Body of pancreas (tissue), 4 donors: ENCODE data around the gene NRIP1. TPM values are rescaled to one million over a fixed set of nuclear protein-coding genes. Genes with fewer than 3 reads are reported as not detected.

ENCODE experiments used
- ATAC-seq: fragments of 150-250 bp; one replicate; pipeline ENCODE4 v1.9.1; 2016
- DNase-seq, 4 donors: peaks; one replicate each; pipeline ENCODE4 v3.0.0-alpha.2; 2019
- H3K27ac ChIP-seq, 4 donors: fragments of 200-600 bp; sonication (generic); 1 replicate in 3 of 4; 2 replicates in 1 of 4; pipeline versions ENCODE4 v1.5.1 to v1.6.1; 2016 to 2019; ENCODE audit warnings: mild to moderate bottlenecking in 1 of 4, mixed read lengths in 1 of 4, moderate library complexity in 1 of 4
- H3K27me3 ChIP-seq, 2 donors: fragments of 200-600 bp; sonication (generic); one replicate each; pipeline ENCODE4 v1.6.0; 2016; ENCODE audit warnings: mild to moderate bottlenecking in 1 of 2
- H3K36me3 ChIP-seq, 2 donors: fragments of 200-600 bp; sonication (generic); replicated peaks in 1 of 2; 2 replicates each; pipeline ENCODE4 v1.5.1; 2016; ENCODE audit warnings: low read depth in 2 of 2; ENCODE audit not compliant: insufficient read depth in 1 of 2
- H3K4me1 ChIP-seq: fragments of 200-600 bp; sonication (generic); one replicate; pipeline ENCODE4 v1.6.0; 2016
- H3K4me3 ChIP-seq, 2 donors: fragments of 200-600 bp; sonication (generic); 1 replicate in 1 of 2; 2 replicates in 1 of 2; pipeline ENCODE4 v1.5.1; 2016 to 2019
- H3K9me3 ChIP-seq, 3 donors: fragments of 200-600 bp; sonication (generic); 1 replicate in 2 of 3; 2 replicates in 1 of 3; pipeline ENCODE4 v1.5.1; 2016
- POLR2A ChIP-seq, 3 donors: fragments of 450-650 bp; IDR thresholded peaks; one replicate each; pipeline ENCODE4 v1.6.1; 2016; ENCODE audit warnings: antibody characterized with exemption in 3 of 3, mild to moderate bottlenecking in 2 of 3
- WGBS, 2 donors: methylation state at CpG; one replicate each; pipeline ENCODE4 v1.1.5; 2017; 5-methylcytosine and 5-hydroxymethylcytosine counted together
- intact Hi-C: fragments of 100-400 bp; cut with DNase I; formaldehyde crosslinking; loops from one replicate; pipeline ENCODE4 v1.15.1; 2023
- total RNA-seq, 2 donors: library from RNA; depleted of rRNA; stranded (reverse); fragments of >200 nt; gene quantifications; one replicate each; pipeline ENCODE4 v1.1.0, GENCODE V29; 2016
- TF ChIP-seq, protein P1 (sequence below), 7 experiments: fragments of 450-650 bp in 4 of 7; fragments of 200-600 bp in 3 of 7; sonication (generic) in 3 of 7; IDR thresholded peaks; one replicate each; pipeline ENCODE4 v1.5.1; 2016 to 2019; ENCODE audit warnings: antibody characterized with exemption in 7 of 7

The NRIP1 gene
- total RNA-seq, 2 donors from 2014 or later, result 18.5 to 27.8 TPM

DNA sequence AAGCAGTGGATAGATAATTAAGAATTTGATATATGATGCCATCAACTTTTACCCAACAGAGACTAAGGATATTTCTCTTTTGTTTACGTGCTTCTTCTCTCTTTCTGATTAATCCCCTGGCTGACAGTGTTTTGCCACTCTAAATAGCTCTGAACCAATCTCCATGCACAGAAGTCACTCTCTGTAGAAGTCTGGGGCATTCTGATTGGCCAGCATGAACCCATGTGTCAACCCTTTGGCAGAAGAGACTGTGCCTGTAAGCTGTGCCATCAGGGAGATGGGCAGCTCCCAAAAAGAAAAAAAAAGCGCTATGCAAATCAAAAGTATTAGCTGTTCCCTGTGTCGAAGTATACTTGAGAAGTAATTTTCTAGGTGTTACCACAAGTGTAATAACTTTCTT, 34.1 kb upstream of the NRIP1 start:
- H3K36me3 ChIP-seq, result no peaks in the 10 kb centered on the region
- ATAC-seq, result no peak
- WGBS, 2 donors, result 84 to 86% methylated on average over 3 of the region's 3 CpGs
- H3K4me3 ChIP-seq, result no peak overlapping the region
- no peak overlapping the region for H3K27ac ChIP-seq
- no peak for DNase-seq
- no peaks in the 10 kb centered on the region for H3K9me3 ChIP-seq
- intact Hi-C loops, result no loop called here
- TF ChIP-seq POLR2A (IDR thresholded peaks at IDR 0.05), result no peak
- TF ChIP-seq, protein P1, sequence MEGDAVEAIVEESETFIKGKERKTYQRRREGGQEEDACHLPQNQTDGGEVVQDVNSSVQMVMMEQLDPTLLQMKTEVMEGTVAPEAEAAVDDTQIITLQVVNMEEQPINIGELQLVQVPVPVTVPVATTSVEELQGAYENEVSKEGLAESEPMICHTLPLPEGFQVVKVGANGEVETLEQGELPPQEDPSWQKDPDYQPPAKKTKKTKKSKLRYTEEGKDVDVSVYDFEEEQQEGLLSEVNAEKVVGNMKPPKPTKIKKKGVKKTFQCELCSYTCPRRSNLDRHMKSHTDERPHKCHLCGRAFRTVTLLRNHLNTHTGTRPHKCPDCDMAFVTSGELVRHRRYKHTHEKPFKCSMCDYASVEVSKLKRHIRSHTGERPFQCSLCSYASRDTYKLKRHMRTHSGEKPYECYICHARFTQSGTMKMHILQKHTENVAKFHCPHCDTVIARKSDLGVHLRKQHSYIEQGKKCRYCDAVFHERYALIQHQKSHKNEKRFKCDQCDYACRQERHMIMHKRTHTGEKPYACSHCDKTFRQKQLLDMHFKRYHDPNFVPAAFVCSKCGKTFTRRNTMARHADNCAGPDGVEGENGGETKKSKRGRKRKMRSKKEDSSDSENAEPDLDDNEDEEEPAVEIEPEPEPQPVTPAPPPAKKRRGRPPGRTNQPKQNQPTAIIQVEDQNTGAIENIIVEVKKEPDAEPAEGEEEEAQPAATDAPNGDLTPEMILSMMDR (IDR thresholded peaks at IDR 0.05), result no peak
- peaks cover 13% of the 10 kb centered on the region for H3K4me1 ChIP-seq
- no peaks in the 10 kb centered on the region for H3K27me3 ChIP-seq

DNA sequence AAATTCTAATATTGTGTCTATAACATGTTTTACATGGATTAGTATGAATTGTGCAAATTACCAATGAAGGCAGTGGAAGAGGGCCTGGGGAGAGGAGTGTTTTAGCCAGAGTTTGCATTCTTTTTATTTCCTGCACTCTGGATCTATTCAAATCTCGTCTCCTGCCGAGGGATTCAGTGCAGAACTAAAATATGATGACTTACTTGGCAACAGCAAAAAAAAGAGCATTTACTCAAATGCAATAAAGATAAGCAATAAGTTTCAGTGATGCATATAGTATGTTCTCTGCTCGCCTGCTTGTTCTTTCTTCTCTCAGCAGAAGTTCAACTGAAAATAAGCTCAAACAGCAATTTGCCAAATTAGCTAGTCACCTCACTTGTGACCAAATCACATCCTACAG, 33.4 kb upstream of the NRIP1 start:
- no peak for ATAC-seq
- no peaks in the 10 kb centered on the region for H3K9me3 ChIP-seq
- intact Hi-C loops, result no loop called here
- no peaks in the 10 kb centered on the region for H3K36me3 ChIP-seq
- H3K4me1 ChIP-seq, result peaks cover 13% of the 10 kb centered on the region
- WGBS, 2 donors, result 80 to 84% methylated on average over 3 of the region's 3 CpGs
- TF ChIP-seq, protein P1 (IDR thresholded peaks at IDR 0.05), result no peak
- no peak for TF ChIP-seq POLR2A (IDR thresholded peaks at IDR 0.05)
- H3K27ac ChIP-seq, result no peak overlapping the region
- H3K27me3 ChIP-seq, result no peaks in the 10 kb centered on the region
- no peak overlapping the region for H3K4me3 ChIP-seq
- DNase-seq, result no peak

DNA sequence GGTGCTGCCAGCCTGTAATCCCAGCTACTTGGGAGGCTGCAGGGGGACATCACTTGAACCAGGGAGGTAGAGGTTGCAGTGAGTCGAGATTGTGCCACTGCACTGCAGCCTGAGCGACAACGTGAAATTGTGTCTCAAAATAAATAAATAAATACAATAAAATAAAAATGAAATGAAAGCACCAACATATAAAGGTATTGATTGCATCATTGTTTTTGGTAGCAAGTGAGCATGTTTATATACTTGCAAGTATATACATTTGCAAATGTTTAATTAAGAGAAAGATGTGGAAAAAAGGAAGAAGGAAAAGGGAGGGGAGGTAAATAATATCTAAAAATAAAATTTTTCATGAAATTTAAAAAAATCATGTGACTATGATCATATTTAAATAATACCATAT, 32.8 kb upstream of the NRIP1 start:
- H3K4me3 ChIP-seq, result no peak overlapping the region
- no peak for DNase-seq
- no peaks in the 10 kb centered on the region for H3K9me3 ChIP-seq
- H3K36me3 ChIP-seq, result no peaks in the 10 kb centered on the region
- peaks cover 13% of the 10 kb centered on the region for H3K4me1 ChIP-seq
- TF ChIP-seq, protein P1 (IDR thresholded peaks at IDR 0.05), result no peak
- TF ChIP-seq POLR2A (IDR thresholded peaks at IDR 0.05), result no peak
- no peaks in the 10 kb centered on the region for H3K27me3 ChIP-seq
- ATAC-seq, result no peak
- intact Hi-C loops, result no loop called here
- WGBS, 2 donors, result 93 to 96% methylated on average over 3 of the region's 3 CpGs
- H3K27ac ChIP-seq, result no peak overlapping the region

DNA sequence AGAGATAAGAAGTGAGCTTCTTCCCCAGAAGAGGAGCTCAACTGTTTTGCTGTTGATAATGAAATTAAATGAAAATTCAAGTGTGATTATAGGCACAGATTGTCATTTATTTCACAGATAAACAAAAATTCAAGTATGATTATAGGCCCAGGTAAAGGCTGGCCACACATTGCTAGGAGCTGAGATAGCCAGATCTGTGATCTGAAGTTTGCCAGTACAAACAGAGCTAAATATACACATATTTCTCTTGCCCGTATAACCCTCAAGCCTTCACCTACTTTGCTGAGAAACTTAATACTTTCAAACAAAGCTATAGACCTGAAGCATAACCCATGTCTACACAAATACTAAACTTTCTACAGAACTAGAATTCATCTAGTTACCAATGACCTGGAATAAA, 31.3 kb upstream of the NRIP1 start:
- no peak for TF ChIP-seq POLR2A (IDR thresholded peaks at IDR 0.05)
- H3K4me3 ChIP-seq, result no peak overlapping the region
- no peaks in the 10 kb centered on the region for H3K36me3 ChIP-seq
- DNase-seq (no peak), ATAC-seq (no peak)
- H3K27me3 ChIP-seq, result no peaks in the 10 kb centered on the region
- intact Hi-C loops, result no loop called here
- H3K4me1 ChIP-seq, result peaks cover 13% of the 10 kb centered on the region
- no peak overlapping the region for H3K27ac ChIP-seq
- WGBS, 2 donors, result 62 to 73% methylated on average over 1 of the region's 1 CpG
- H3K9me3 ChIP-seq, result no peaks in the 10 kb centered on the region

DNA sequence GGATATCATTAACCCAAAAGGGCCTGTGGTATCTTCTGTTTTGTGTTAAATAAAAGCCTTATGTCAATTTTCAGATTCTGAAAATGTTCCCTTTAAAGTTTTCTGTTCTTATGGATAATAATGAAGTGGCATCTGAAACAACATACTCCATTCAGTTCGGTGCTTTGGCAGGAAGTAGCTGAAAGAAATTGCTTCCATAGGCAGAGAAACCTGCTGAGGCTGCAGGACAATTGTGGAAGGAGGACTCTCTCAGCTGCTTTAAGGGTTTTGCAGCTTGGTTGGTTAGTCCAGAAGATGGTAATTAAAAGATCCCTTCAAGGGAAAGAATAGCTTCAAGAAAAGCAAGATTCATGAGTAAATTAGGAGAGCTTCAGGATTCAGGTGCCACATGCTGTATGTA, 30.5 kb upstream of the NRIP1 start:
- no peaks in the 10 kb centered on the region for H3K9me3 ChIP-seq
- 40% methylated on average over 1 of the region's 1 CpG for WGBS, 2 donors
- DNase-seq (no peak), ATAC-seq (no peak)
- intact Hi-C loops, result no loop called here
- no peaks in the 10 kb centered on the region for H3K27me3 ChIP-seq
- no peak for TF ChIP-seq POLR2A (IDR thresholded peaks at IDR 0.05)
- TF ChIP-seq, protein P1 (IDR thresholded peaks at IDR 0.05), result no peak
- H3K4me1 ChIP-seq, result peaks cover 13% of the 10 kb centered on the region
- H3K27ac ChIP-seq, result no peak overlapping the region
- H3K4me3 ChIP-seq, result no peak overlapping the region
- no peaks in the 10 kb centered on the region for H3K36me3 ChIP-seq
